Hematopoietic multipotent progenitor cell treated with erythropoietin and hydrocortisone succinate and interleukin-3 and kit ligand, for 6 days (in vitro differentiated cells): Measurements from ENCODE around the gene SHB.

Experiments used
- DNase-seq: peaks from one replicate; pipeline ENCODE4 v3.0.0-alpha.2; 2015

Gene SHB

DNA sequence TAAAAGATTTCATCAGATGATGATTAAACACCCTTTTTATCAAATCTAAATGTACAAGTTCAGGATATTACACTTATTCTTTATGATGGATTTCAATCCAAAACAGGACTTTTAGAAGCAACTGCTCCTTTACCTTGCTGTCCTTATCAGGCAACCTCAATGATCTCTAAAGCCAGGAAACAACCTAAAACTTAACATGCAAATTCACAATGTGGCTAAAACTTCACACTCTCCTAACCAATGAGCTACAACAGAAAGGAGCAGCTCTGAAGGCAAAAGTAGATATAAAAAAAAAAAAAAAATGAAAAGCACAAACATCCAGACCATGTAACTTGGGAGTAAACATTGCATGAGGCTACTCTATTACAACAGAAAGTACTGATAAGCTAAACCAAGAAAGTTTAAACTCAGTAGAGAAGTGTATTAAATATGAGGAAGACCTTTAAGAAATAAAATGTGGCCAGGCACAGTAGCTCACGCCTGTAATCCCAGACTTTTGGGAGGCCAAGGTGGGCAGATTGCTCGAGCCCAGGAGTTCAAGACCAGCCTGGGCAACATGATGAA, 188.0 kb downstream of the SHB start:
- no peak for DNase-seq

DNA sequence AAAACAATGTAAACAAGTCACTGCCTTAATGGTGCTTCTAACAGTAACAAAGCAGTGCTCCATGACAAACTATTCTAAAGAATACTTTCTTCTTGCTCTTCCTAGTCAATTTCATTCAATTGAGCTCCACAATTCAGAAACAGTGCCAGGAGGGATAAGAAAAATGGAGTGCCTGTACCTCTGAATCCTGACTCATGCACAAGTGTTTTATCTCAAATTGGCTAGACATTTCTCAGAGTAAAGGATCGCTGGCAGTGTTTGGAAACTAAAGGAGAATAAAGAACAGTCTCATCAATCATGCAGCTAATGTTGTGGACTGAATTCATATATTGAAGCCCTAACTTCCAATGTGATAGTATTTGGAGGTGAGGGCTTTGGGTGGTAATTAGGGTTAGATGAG, 192.7 kb downstream of the SHB start:
- DNase-seq = no peak

DNA sequence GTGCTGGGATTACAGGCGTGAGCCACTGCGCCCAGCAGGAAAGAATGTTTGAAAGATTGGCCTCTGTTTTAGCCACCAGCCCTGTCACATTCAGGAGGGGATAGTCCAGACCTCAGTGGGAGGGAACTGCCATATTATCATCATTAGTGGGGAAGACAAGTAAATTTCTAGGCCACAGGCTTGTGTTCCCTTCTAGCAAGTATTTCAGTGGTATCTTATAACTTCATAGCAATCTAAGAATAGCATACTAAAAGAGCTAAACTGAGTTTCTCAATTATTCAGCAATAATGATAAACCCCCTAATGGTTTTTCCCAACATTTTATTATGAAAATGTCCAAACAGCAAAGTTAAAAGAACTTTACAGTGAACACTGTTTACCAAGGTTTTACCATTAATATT, 195.1 kb downstream of the SHB start:
- no peak for DNase-seq

DNA sequence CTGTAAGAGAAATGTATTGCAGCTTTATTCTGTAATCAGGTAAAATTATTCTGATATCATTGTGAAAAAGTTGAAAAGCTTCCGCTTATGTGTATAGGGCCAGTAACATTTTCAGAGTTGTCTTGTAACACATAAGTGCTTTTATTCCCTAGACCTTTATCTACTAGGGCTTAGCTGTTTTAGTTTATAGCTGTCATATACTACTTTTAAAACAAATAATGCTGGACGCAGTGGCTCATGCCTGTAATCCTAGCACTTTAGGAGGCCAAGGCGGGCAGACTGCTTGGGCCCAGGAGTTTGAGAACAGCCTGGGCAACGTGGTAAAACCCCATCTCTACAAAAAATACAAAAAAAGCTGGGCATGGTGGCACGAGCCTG, 198.2 kb downstream of the SHB start:
- no peak for DNase-seq

DNA sequence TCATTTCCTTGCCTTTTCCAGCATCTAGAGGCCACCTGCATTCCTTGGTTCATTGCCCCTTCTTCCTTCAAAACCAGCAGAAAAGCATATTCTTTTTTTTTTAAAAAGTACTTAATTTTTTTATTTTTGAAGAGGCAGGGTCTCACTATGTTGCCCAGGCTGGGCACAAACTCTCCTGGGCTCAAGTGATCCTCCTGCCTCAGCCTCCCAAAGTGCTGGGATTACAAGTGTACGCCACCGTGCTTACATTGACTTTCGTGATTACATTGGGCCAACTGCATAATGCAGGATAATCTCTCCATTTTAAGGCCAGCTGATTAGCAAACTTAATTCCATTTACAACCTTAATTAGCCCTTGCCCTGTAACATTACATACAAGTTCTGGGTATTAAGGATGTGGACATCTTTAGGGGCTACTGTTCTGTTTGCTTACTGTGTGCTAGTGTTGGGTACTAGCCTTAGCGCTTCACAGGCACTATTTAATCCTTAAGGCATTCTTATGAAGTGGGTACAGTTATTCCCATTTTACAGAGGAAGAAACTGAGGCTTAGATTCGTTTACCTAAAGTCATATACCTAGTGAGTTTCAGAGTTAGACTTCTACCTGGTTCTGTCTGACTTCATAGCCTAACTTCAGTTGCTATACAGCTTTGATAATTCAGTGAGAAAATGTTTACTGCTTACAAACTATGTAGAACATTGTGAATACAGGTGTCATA, 198.8 kb downstream of the SHB start:
- DNase-seq = no peak
